Effector memory CD4-positive, alpha-beta T cell (primary cell): ENCODE results near the gene LY86.
"Not testable (repeated sequence)": the region's sequence is repeated elsewhere in the genome, so short reads cannot be mapped to it uniquely, and the experiment has no call there.

Source experiments
- DNase-seq, 3 donors: peaks; one replicate each; pipeline ENCODE4 v3.0.0-alpha.2; 2020
- H3K27ac ChIP-seq: 2 replicates; pipeline ENCODE4 v1.7.0; 2013; ENCODE audit warnings: mild to moderate bottlenecking, low read length, moderate library complexity; ENCODE audit not compliant: insufficient read depth, poor library complexity, severe bottlenecking
- H3K27me3 ChIP-seq: replicated peaks from 2 replicates; pipeline ENCODE4 v1.7.0; 2013; ENCODE audit warnings: mild to moderate bottlenecking, low read length; ENCODE audit not compliant: insufficient read depth, control insufficient read depth, poor library complexity, severe bottlenecking
- H3K36me3 ChIP-seq: 2 replicates; pipeline ENCODE4 v1.7.0; 2013; ENCODE audit warnings: mild to moderate bottlenecking, low read length, moderate library complexity; ENCODE audit not compliant: control insufficient read depth, insufficient read depth
- H3K4me1 ChIP-seq: 2 replicates; pipeline ENCODE4 v1.7.0; 2013; ENCODE audit warnings: low read length, mild to moderate bottlenecking; ENCODE audit not compliant: control insufficient read depth, insufficient read depth, poor library complexity, severe bottlenecking
- H3K4me3 ChIP-seq: 2 replicates; pipeline ENCODE4 v1.7.0; 2013; ENCODE audit warnings: low read length, low read depth, mild to moderate bottlenecking; ENCODE audit not compliant: insufficient read depth, poor library complexity, severe bottlenecking
- H3K9me3 ChIP-seq: 2 replicates; pipeline ENCODE4 v1.7.0; 2013; ENCODE audit warnings: mild to moderate bottlenecking, low read length, moderate library complexity; ENCODE audit not compliant: control insufficient read depth

The LY86 gene

DNA sequence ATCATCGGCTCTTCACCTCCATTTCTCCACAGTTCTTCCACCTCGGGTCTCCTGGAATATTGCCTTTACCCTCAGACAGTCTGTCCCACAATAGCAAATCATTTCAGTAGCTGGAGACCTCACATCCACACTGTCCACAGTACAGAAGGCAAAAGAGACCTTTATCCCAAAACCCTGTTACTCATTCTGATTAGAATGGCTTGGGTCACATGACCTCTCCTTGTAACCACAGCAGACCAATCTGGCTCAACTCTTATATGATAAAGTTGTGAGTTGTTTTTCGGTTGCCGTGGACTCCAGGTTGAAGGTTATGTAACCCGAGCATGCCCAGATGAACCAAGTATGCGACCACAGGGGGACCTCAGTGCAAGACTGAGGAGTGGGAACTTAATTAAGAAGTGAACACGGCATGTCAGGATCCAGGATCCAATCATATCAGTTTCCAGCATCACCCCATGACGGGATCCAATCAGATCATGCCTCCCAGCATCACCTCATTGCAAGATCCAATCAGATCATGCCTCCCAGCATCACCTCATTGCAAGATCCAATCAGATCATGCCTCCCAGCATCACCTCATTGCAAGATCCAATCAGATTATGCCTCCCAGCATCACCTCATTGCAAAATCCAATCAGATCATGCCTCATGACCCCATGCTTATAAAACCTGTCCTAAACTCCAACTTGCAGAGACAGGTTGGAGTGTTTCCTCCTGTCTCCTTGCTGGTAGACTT is 68.7 kb downstream of the LY86 start:
- no peak overlapping the region for H3K4me3 ChIP-seq
- peaks cover 28% of the 10 kb centered on the region for H3K4me1 ChIP-seq
- no peaks in the 10 kb centered on the region for H3K27me3 ChIP-seq
- no peak overlapping the region for H3K27ac ChIP-seq
- no peak for DNase-seq
- no peaks in the 10 kb centered on the region for H3K36me3 ChIP-seq
- no peaks in the 10 kb centered on the region for H3K9me3 ChIP-seq

DNA sequence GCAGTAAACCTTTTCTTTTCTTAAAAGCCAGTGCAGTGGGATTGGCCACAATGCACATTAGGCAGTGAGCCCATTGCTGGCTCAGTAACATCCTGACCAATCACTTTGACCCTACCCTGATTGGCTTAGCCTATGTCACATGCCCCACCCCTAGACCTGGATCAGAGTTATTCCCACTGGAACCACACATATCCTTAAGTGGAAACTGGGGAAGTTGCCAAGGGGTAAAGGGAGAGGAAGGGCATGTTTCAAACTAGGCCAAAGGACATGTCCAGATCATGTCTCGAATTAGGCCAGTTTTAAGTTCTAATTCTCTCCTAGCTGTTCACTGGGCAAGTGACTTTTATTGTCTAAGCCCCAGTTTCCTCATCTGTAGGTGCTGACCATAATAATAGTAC is 69.3 kb downstream of the LY86 start:
- Histone ChIP-seq H3K27me3 (no peaks in the 10 kb centered on the region), H3K36me3 (no peaks in the 10 kb centered on the region), H3K9me3 (no peaks in the 10 kb centered on the region), H3K4me1 (peaks cover 28% of the 10 kb centered on the region), H3K4me3 (no peak overlapping the region), H3K27ac (no peak overlapping the region)
- DNase-seq, result no peak

DNA sequence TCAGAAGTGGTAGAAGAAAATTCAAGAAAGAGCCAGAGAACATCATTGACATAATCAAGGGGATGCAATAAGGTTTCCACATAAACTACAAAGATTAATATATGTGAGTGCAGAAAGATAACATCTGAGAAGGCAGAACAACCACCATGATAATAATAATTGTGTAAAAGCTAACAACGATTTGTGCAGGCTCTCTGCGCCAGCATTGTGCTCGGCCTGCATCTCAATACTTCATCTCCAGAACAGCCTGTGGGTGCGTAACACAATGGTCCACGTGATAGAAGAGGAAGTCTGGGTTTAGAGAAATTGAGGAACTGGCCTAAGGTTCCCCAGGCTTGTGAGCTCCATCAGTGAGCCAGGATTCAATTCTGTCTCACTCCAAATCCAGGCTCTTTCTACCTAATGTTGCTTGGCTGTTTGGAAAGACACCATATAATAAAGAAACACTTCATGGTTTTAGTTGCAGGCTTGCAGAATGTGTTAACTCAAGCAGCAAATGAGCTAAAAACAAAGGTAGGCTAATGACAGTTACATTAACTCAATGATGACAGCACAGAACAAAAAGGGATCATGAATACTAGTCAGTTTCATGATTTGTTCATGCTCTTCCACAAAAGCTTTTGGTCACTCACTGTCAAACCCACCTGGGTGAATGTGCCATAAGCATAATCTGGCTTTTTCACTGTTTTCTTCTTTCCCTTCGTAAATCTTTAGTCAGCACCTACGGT is 71.2 kb downstream of the LY86 start:
- no peaks in the 10 kb centered on the region for H3K27me3 ChIP-seq
- H3K4me3 ChIP-seq, result no peak overlapping the region
- no peaks in the 10 kb centered on the region for H3K9me3 ChIP-seq
- peaks cover 23% of the 10 kb centered on the region for H3K4me1 ChIP-seq
- no peak for DNase-seq
- no peaks in the 10 kb centered on the region for H3K36me3 ChIP-seq
- H3K27ac ChIP-seq, result peak overlapping the region; percentile 55

DNA sequence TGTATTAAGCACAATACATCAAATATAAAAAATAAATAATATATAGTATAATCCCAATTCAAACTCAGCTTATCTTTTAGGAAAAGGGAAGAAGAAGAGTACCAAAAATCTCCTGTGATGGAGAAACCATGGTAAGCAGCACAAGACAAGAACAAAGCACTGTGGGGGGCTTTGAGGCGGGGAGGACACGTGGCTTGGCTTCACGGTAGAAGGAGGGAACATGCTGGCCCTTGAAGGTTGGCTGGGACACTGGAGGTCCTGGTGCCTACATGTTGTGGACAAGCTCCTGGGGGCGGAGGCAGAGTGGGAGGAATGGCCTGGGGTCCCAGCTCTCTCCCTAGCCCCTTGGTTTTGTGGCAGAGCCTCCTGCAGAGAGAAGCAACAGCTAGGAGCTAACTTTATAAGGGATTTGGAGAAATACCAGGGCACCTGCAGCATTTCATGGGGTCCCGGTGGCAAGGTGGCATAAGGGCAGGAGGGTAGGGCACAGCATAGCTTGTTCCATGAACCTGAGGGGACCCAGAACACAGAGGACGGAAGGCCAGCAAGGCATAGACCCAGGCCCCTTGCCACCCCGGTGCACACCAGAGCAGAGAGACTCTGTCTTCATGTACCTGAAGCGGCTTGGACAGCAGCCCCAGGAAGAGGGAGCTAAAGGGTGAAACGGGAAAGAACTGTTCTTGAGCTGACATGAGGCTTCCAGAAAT is 72.0 kb downstream of the LY86 start:
- Histone ChIP-seq H3K36me3 (no peaks in the 10 kb centered on the region), H3K4me1 (peaks cover 16% of the 10 kb centered on the region), H3K9me3 (no peaks in the 10 kb centered on the region), H3K27ac (no peak overlapping the region), H3K27me3 (no peaks in the 10 kb centered on the region), H3K4me3 (no peak overlapping the region)
- DNase-seq, result no peak

DNA sequence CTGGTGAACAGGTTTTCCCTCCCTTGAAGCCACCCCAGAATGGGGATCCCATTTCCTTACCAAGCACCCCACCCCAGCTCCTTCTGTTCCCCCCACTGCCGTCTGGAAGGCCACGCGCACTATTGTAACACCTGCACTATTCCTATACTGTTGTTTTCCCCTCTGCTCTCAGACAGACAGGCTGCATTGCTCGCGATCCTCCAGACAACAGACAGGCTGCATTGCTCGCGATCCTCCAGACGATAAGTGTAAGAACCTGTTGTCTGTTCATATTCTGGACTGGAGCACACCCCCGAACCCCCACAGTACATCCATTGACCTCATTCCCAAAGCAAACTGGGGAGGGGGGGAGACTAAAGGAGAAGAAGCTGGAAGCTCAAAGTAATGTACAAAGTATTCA is 72.7 kb downstream of the LY86 start:
- Histone ChIP-seq H3K4me3 (no peak overlapping the region), H3K27me3 (no peaks in the 10 kb centered on the region), H3K27ac (no peak overlapping the region), H3K4me1 (peaks cover 11% of the 10 kb centered on the region), H3K9me3 (no peaks in the 10 kb centered on the region), H3K36me3 (no peaks in the 10 kb centered on the region)
- no peak for DNase-seq

DNA sequence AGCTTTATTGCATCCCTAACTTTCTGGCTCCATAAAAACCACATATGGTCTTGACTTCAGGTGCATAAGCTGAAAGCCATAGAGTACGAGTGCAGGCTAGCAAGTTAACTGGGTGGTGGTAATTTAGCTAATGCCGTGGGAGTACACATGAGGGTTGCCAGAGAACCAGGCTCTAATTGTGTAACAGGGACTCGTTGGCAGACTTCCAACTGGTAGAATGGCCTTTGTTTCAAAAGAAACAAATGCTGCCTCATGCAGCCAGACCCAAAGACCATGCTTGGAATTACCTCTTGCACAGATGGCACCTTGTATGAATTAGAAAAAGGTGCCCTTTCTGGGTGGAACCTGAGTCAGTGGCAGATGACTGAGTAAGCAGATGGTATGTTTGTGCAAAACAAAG is 73.2 kb downstream of the LY86 start:
- no peaks in the 10 kb centered on the region for H3K27me3 ChIP-seq
- H3K4me3 ChIP-seq, result no peak overlapping the region
- H3K4me1 ChIP-seq, result peaks cover 11% of the 10 kb centered on the region
- no peaks in the 10 kb centered on the region for H3K36me3 ChIP-seq
- DNase-seq, result no peak
- H3K27ac ChIP-seq, result no peak overlapping the region
- H3K9me3 ChIP-seq, result no peaks in the 10 kb centered on the region

DNA sequence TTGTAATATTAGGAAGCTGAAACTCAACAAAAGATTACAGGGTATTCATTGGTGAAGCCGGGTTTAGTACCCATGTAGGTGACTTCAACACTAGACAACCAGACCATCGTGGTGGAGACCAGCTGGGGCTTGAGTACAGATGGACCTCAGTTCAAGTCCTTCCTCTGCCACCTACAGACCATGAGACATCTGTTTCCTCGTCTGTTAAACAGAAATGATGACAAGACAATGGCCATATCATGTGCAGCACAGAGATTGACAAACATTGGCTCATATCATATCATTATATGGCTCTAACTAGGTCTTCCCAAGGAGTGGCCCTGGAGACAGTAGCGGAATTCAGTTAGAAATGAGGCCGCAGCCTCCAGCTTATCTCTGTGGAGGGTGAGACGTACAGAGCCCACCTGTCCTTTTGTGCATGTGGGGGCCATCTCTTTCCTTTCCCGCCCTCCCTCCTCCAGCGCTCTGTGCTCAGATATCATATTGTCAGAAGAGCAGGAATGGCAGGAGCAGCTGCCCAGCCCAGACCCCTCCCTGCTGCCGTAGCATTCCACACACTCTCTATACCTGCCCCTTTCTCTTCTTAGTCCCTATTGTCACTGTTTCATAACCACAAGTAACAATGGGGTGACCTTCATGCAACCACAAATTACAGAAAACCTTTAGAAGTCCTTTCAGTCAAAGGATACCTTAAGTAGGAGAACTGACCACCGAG is 75.1 kb downstream of the LY86 start:
- Histone ChIP-seq H3K27ac (no peak overlapping the region), H3K36me3 (no peaks in the 10 kb centered on the region), H3K4me1 (peaks cover 5% of the 10 kb centered on the region), H3K9me3 (no peaks in the 10 kb centered on the region), H3K4me3 (no peak overlapping the region), H3K27me3 (no peaks in the 10 kb centered on the region)
- no peak for DNase-seq

DNA sequence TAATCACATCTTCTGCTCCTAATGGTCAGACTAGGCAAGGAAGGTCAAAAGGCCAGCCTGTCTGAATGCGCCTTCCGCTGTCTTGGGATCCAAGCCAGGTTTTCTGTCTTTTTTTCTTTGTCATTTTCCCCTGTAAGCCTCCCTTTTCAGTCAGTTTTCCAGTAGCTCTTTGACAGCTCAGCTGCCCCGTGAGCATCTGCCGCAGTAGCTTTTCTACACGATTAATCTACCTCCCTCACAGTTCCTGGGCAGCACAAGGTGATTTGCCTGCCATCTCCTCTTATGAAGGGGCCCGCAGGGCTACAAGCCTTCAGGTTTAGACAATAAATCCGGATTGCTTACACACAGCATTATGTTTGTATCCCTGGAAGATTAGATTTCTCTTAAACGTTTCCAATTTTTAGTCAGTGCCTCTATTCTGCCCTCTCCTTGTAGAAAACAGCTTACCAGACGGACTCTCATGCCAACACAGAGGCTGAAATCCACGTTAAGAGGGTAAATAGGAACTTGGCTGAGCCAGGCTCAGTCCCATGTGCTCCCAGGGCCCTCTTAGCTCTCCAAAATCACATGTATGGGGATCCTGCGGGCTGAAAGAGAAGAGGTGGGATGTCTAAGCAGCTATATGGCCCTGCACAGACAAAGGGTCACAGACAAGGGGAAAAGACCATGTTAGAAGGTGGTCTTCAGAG is 77.2 kb downstream of the LY86 start:
- Histone ChIP-seq H3K4me3 (no peak overlapping the region), H3K9me3 (no peaks in the 10 kb centered on the region), H3K4me1 (no peaks in the 10 kb centered on the region), H3K36me3 (no peaks in the 10 kb centered on the region), H3K27me3 (no peaks in the 10 kb centered on the region), H3K27ac (no peak overlapping the region)
- DNase-seq, result no peak

DNA sequence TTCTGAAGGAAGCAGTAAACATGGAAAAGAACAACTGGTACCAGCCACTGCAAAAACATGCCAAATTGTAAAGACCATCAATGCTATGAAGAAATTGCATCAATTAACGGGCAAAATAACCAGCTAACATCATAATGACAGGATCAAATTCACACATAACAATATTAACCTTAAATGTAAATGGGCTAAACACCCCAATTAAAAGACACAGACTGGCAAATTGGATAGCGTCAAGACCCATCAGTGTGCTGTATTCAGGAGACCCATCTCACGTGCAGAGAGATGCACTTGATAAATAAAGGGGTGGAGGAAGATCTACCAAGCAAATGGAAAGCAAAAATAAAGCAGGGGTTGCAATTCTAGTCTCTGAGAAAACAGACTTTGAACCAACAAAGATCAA is 81.6 kb downstream of the LY86 start:
- not testable (repeated sequence) for H3K9me3 ChIP-seq, H3K27ac ChIP-seq, H3K36me3 ChIP-seq, H3K4me3 ChIP-seq, DNase-seq, H3K4me1 ChIP-seq, H3K27me3 ChIP-seq
